HG03095 (cell line): ENCODE measurements around the gene ARHGEF12.
"Not testable (repeated sequence)": the region's sequence is repeated elsewhere in the genome, so short reads cannot be mapped to it uniquely, and the experiment has no call there.

Experiments used
- ATAC-seq: cut with Tn5 transposase; IDR thresholded peaks from one replicate; pipeline ENCODE4 v1.9.1; 2021; ENCODE audit warnings: moderate library complexity; ENCODE audit not compliant: unreplicated experiment

The ARHGEF12 gene

GRCh38 chr11:120492486-120492885 lies 156.3 kb downstream of the ARHGEF12 start:
- no peak for ATAC-seq

- ATAC-seq: no peak
These were observed 158.4 kb downstream of the ARHGEF12 start for GRCh38 chr11:120494595-120494994.

GRCh38 chr11:120499088-120499487 lies 162.9 kb downstream of the ARHGEF12 start:
- no peak for ATAC-seq

GRCh38 chr11:120499859-120500258 lies 163.6 kb downstream of the ARHGEF12 start:
- ATAC-seq: no peak

- no peak for ATAC-seq
These were observed 164.3 kb downstream of the ARHGEF12 start for GRCh38 chr11:120500414-120501071.

GRCh38 chr11:120501440-120501839 lies 165.2 kb downstream of the ARHGEF12 start:
- ATAC-seq: no peak

GRCh38 chr11:120501976-120502755 lies 166.0 kb downstream of the ARHGEF12 start:
- no peak for ATAC-seq

- not testable (repeated sequence) for ATAC-seq
These were observed 167.3 kb downstream of the ARHGEF12 start for GRCh38 chr11:120503529-120503928.

- no peak for ATAC-seq
These were observed 169.7 kb downstream of the ARHGEF12 start for GRCh38 chr11:120505801-120506425.

GRCh38 chr11:120509346-120510053 lies 173.3 kb downstream of the ARHGEF12 start:
- no peak for ATAC-seq

- ATAC-seq: no peak
These were observed 174.3 kb downstream of the ARHGEF12 start for GRCh38 chr11:120510406-120511115.

GRCh38 chr11:120511116-120511819 lies 175.1 kb downstream of the ARHGEF12 start, which contains the start of gene GRIK4:
GRIK4 (plus strand) TSS chr11:120511748; CDS start chr11:120660319, 148,571 bp downstream.
- ATAC-seq: peak; percentile 77

GRCh38 chr11:120511820-120512738 lies 175.9 kb downstream of the ARHGEF12 start:
- ATAC-seq: no peak

- ATAC-seq: no peak
These were observed 176.7 kb downstream of the ARHGEF12 start for GRCh38 chr11:120512739-120513435.

GRCh38 chr11:120513436-120514315 lies 177.5 kb downstream of the ARHGEF12 start:
- ATAC-seq: no peak

GRCh38 chr11:120514541-120515121 lies 178.4 kb downstream of the ARHGEF12 start:
- no peak for ATAC-seq

GRCh38 chr11:120515186-120515723 lies 179.0 kb downstream of the ARHGEF12 start:
- no peak for ATAC-seq
